Activated CD4-positive, alpha-beta memory T cell treated with anti-CD3 and anti-CD28 coated beads, Interleukin-2, amount 10 ng/mL, durations not matched to agents 7 days and 5 days (primary cell): Measurements from ENCODE around the gene PRKACA. TPM values are rescaled to one million over a fixed set of nuclear protein-coding genes. Genes with fewer than 3 reads are reported as not detected.

Experiments
- CTCF ChIA-PET: fragments of 350-600 bp; sonication (Branson Sonifier 250); formaldehyde crosslinking; loops from one replicate; lab custom pipeline; 2021; ENCODE audit warnings: antibody characterized with exemption, inconsistent platforms; lab: Charles Lee
- POLR2A ChIA-PET: fragments of 350-600 bp; sonication (Branson Sonifier 250); formaldehyde crosslinking; loops from one replicate; lab custom pipeline; 2021; ENCODE audit warnings: antibody characterized with exemption; lab: Charles Lee
- DNase-seq: peaks from one replicate; pipeline ENCODE4 v3.0.0-alpha.2; 2020
- H3K27ac Mint-ChIP-seq: one replicate; pipeline ENCODE4 v1.8.0; 2021; ENCODE audit warnings: mild to moderate bottlenecking, mixed read lengths
- H3K27me3 Mint-ChIP-seq: one replicate; pipeline ENCODE4 v1.8.0; 2021; ENCODE audit warnings: mixed read lengths
- H3K36me3 Mint-ChIP-seq: one replicate; pipeline ENCODE4 v1.8.0; 2021; ENCODE audit warnings: low read depth, mixed read lengths
- H3K4me1 Mint-ChIP-seq: one replicate; pipeline ENCODE4 v1.8.0; 2021; ENCODE audit warnings: mixed read lengths
- H3K4me3 Mint-ChIP-seq: one replicate; pipeline ENCODE4 v1.8.0; 2021; ENCODE audit warnings: mild to moderate bottlenecking, mixed read lengths
- H3K9me3 Mint-ChIP-seq: one replicate; pipeline ENCODE4 v1.8.0; 2021; ENCODE audit warnings: mixed read lengths
- total RNA-seq, 2 experiments: library from RNA; stranded (reverse); gene quantifications; one replicate each; pipeline ENCODE4 v1.2.3, GENCODE V29; 2021

The PRKACA gene
- total RNA-seq, 2 experiments from 2014 or later: 48.1 to 49.8 TPM

DNA sequence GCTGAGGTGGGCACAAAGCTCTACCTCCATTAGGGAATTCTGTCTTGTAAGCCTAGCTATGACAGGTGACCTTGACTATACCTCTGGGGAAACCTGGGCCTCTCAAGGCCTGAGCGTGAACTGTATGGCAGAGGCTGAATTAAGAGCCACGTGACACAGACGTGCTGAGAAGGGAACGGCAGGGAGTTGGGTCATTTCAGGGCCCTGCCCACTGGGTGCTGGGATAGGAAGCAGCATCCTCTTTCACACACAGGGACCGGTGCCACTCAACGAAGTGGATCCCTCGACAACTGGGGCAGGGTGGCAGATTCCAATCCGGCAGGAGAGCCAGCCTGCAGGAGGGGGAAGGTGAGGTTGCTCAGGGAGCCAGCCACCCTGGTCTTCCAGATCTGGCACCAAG is 9.6 kb upstream of the PRKACA start:
- Mint-ChIP-seq H3K27me3 (no peaks in the 10 kb centered on the region), H3K36me3 (peaks cover 52% of the 10 kb centered on the region), H3K9me3 (no peaks in the 10 kb centered on the region), H3K4me3 (no peak overlapping the region), H3K27ac (no peak overlapping the region), H3K4me1 (peaks cover 9% of the 10 kb centered on the region)
- no peak for DNase-seq
- ChIA-PET POLR2A (interaction anchor here (4.8 kb wide), 1 partner anchor 9 kb away, joined by 27 read pairs; the partner anchor contains the start of gene ASF1B), CTCF (interaction anchor here (4.9 kb wide), 1 partner anchor 10 kb away, joined by 25 read pairs; the partner anchor contains the start of gene ASF1B)

GRCh38 chr19:14122924-14123323 is 5.4 kb upstream of the PRKACA start:
- POLR2A ChIA-PET: interaction anchor here (1.7 to 2.8 kb wide), 2 partner anchors 10 to 13 kb away, joined by 6 to 15 read pairs; partner anchors contain the start of gene ASF1B
- CTCF ChIA-PET: interaction anchor here (4.9 kb wide), 1 partner anchor 14 kb away, joined by 25 read pairs; the partner anchor contains the start of gene ASF1B
- H3K9me3 Mint-ChIP-seq: no peaks in the 10 kb centered on the region
- no peak for DNase-seq
- no peak overlapping the region for H3K4me3 Mint-ChIP-seq
- no peak overlapping the region for H3K27ac Mint-ChIP-seq
- H3K4me1 Mint-ChIP-seq: peaks cover 14% of the 10 kb centered on the region
- no peaks in the 10 kb centered on the region for H3K27me3 Mint-ChIP-seq
- H3K36me3 Mint-ChIP-seq: peaks cover 46% of the 10 kb centered on the region

DNA sequence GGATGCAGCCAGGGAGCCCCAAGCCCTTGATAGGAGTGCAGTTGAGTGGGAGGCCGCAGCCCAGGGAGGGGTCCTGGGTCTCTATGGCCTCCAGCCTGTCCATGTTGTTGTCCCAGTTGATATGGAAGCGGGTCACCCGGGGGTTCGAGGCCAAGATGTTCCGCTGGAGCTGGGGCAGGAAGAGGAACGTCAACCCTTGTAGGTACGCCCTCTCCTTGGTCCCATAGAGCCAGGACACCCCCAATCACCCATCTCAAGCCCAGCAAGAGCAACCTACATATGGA is 2.9 kb upstream of the PRKACA start:
- Mint-ChIP-seq H3K27me3 (no peaks in the 10 kb centered on the region), H3K9me3 (no peaks in the 10 kb centered on the region), H3K36me3 (peaks cover 32% of the 10 kb centered on the region), H3K27ac (no peak overlapping the region), H3K4me3 (no peak overlapping the region), H3K4me1 (peaks cover 28% of the 10 kb centered on the region)
- no peak for DNase-seq
- CTCF ChIA-PET: no interaction called here
- POLR2A ChIA-PET: interaction anchor here (8.0 kb wide), 1 partner anchor 15 kb away, joined by 57 read pairs; the partner anchor contains the start of gene ASF1B

DNA sequence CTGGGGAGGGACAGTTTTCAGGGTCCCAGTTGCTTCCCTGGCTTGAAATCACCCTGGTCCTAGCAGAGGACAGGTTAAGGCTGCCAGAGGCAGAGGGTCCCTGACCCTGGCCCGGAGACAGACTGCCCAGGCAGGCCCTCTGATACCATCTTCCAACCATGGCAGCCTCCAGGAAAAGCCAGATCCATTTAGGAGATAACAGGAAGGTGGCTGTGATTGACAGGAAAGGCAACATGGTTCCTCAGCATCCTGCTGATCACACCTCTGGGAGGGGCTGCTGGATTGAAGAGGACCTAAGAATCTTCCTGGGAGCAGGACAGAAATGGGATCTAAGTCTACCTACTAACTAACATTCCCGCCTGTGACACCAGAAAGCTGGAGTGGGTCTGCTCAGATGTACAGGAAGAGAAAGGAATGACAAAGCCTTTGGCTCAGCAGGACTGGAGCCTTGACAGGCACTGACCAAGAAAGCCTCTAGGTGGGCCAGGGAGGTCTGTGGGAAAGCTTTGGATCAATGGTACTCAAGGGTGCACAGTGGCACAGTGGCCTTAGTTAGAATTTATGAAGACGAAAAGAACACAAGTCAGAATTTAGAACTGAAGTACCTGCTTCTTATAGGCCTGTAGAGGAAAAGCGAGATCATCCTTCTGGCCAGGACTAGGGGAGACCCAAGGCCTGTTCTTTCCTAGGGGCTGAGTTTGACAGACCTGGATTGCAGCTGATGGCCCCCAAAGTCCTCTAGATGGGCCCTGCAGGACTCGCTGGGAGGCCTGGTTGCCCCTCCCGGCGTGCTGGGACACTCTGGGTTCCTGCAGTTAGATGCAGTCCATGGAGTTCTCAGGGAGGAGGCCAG is 2.3 kb upstream of the PRKACA start:
- CTCF ChIA-PET: interaction anchor here (3.1 kb wide), 1 partner anchor 17 kb away, joined by 10 read pairs; the partner anchor contains the start of gene ASF1B
- DNase-seq: no peak
- Mint-ChIP-seq H3K4me3 (no peak overlapping the region), H3K27me3 (no peaks in the 10 kb centered on the region), H3K36me3 (peaks cover 26% of the 10 kb centered on the region), H3K9me3 (no peaks in the 10 kb centered on the region), H3K27ac (no peak overlapping the region), H3K4me1 (peaks cover 34% of the 10 kb centered on the region)
- POLR2A ChIA-PET: interaction anchor here (8.0 kb wide), 1 partner anchor 15 kb away, joined by 57 read pairs; the partner anchor contains the start of gene ASF1B

DNA sequence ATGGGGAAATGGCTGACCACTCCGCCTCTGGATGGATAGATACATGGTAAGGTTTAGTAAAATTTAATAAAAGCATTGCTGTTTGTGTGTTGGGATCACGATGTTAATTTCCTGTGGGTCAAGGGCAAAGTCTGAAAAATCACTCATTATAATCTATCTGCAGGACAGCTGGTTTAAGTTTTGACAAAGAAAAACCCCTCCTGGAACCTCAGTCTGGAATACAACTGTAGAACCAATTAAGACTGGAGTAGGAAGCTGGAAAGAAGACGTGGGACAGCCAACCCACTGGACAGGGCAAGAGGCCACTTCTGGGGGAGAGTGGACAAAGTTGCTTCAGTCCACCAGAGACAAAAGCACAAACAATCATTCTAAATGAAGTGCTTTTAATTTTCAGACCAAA is 1.6 kb upstream of the PRKACA start:
- Mint-ChIP-seq H3K27ac (no peak overlapping the region), H3K27me3 (no peaks in the 10 kb centered on the region), H3K36me3 (peaks cover 19% of the 10 kb centered on the region), H3K4me3 (peak overlapping the region; percentile 82), H3K4me1 (peaks cover 36% of the 10 kb centered on the region), H3K9me3 (no peaks in the 10 kb centered on the region)
- POLR2A ChIA-PET: interaction anchor here (0.8 to 8.0 kb wide), 3 partner anchors 16 to 41 kb away, joined by 3 to 57 read pairs (median 3); partner anchors contain the start of gene ASF1B
- CTCF ChIA-PET: interaction anchor here (3.1 kb wide), 1 partner anchor 17 kb away, joined by 10 read pairs; the partner anchor contains the start of gene ASF1B
- DNase-seq: no peak

DNA sequence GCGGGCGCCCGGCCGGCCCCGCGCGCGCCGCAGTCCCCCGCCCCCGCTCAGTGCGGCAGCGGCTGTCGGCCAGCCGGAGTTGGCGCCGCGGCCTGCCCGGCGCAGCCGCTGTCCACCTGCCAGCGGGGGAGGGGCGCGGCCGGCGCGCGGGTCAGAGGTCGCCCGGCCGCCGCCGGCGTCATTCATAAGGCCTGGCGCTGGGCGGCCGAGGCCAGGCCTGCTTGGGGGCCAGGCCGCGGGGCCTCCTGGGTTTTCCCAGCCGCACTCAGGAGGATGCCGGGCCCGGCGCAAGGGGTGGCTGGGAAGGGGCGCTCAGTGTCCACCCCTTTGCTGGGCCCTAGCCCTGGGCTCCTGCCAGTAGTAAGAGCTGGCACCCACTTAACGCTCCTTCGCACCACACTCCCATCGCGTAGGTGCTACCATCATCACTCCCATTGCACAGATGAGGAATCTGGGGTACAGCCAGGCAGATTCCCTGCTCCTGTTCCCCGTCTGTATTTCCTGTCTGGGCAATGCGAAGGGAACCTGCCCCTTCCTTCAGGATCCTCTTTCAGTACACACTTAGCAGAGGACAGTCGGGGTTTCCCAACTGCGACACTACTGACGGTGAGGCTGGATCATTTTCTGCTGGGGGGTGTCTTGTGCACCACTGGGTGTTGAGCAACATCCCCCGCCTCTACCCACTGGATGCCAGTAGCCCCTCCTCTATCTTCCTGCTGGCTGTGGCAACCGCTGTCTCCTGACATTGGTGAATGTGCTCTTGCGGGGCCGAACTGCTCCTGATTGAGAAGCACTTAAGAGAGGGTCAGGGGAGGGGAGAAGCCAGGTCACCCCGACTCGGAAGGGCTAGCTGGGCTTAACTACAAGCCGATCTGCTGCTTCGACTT is 846 bp upstream of the PRKACA start:
- ChIA-PET POLR2A (interaction anchor here (0.8 to 8.0 kb wide), 7 partner anchors 11 to 41 kb away, joined by 3 to 57 read pairs (median 4); partner anchors contain the start of gene ASF1B), CTCF (interaction anchor here (0.6 to 3.1 kb wide), 2 partner anchors 18 to 296 kb away, joined by 3 to 10 read pairs; partner anchors contain the start of gene ASF1B)

DNA sequence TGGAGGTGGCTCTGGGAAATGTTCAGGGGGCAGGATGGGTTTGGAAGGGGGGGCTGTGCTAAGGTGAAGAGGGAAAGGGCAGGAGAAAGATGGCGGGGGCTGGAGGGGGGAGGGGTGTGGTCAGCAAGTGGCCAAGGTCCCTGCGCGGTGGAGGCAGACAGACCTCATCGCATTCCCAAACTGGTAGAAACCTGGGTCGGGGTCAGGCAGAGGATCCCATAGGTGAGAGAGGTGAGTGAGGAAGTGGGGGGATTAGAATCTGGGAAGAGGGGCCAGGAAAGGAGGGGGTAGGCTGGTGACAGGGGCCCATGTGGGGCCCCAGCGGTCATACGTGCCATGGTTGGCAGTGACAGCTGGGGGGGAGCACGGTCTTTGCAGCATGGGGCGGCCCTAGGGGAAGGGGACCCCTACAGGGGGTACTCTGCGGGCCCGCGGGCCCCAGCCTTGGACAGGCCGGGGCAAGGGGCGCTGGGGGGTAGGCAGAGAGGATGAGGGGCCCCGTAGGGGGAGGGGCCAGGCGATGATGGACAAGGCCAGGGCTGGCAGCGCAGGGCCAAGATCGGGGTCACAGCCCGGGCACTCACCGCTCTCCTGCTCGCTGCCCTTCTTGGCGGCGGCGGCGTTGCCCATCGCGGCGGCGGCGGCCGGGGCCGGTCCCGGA is 514 bp downstream of the PRKACA start:
- ChIA-PET CTCF (interaction anchor here (0.6 to 3.1 kb wide), 3 partner anchors 20 to 51 kb away, joined by 3 to 10 read pairs (median 9); partner anchors contain the start of gene ASF1B), POLR2A (interaction anchor here (0.6 to 8.0 kb wide), 7 partner anchors 13 to 170 kb away, joined by 3 to 57 read pairs (median 4); partner anchors contain the start of gene ASF1B)
- Mint-ChIP-seq H3K27ac (peak overlapping the region; percentile 9), H3K4me3 (peak overlapping the region; percentile 77), H3K27me3 (no peaks in the 10 kb centered on the region), H3K9me3 (no peaks in the 10 kb centered on the region), H3K36me3 (peaks cover 6% of the 10 kb centered on the region), H3K4me1 (peaks cover 46% of the 10 kb centered on the region)
- peak; percentile 33 for DNase-seq

More for the DNA sequence above, 846 bp upstream of the PRKACA start:
- DNase-seq: peak; percentile 27
- Mint-ChIP-seq H3K27ac (peak overlapping the region; percentile 65), H3K36me3 (peaks cover 15% of the 10 kb centered on the region), H3K4me3 (peak overlapping the region; percentile 82), H3K9me3 (no peaks in the 10 kb centered on the region), H3K4me1 (peaks cover 40% of the 10 kb centered on the region), H3K27me3 (no peaks in the 10 kb centered on the region)

DNA sequence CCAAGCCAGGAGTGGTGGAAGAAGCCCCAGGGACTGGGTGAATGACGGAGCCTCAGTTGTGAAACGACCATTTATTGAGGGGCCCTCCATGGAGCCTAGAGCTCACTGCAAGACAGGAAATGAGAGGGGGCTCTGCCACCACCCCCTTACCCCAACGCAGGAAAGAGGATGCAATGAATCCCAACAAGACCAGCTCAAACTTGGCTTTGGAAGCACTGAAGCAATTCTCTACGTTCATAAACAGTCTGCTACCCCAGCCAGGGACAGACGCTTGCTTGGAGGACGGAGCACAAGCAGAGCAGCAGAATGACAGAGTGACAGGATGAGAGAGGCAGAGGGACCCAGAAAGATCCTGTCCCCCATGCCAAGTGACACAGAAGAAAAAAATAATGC is 1.0 kb downstream of the PRKACA start:
- ChIA-PET CTCF (interaction anchor here (1.0 to 2.4 kb wide), 3 partner anchors 9 to 43 kb away, joined by 4 to 16 read pairs (median 9); partner anchors contain the start of gene ASF1B), POLR2A (interaction anchor here (2.3 to 8.0 kb wide), 2 partner anchors 19 to 35 kb away, joined by 9 to 57 read pairs; partner anchors contain the start of gene ASF1B)
- peaks cover 5% of the 10 kb centered on the region for H3K36me3 Mint-ChIP-seq
- H3K4me1 Mint-ChIP-seq: peaks cover 50% of the 10 kb centered on the region
- H3K4me3 Mint-ChIP-seq: peak overlapping the region; percentile 77
- no peaks in the 10 kb centered on the region for H3K27me3 Mint-ChIP-seq
- H3K9me3 Mint-ChIP-seq: no peaks in the 10 kb centered on the region
- H3K27ac Mint-ChIP-seq: peak overlapping the region; percentile 9
- DNase-seq: no peak

DNA sequence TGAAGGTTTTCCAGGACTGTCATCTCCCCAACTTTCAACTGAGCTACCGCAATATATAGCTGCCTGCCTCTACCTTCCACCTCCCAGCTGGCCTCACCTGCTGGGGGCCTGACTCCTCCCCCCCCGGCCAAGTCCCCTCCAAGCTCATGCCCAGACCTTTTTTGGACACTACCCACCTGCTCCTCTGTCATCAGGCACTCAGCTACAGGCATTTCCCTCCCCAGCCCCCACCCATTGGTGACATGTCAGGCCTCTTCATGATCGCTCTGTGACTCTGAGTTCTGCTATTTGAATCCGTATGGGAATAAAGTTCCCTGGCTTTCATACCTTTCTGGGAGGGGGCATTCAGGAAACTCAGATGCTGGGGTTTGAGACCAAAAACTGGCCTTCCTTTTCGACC is 1.8 kb downstream of the PRKACA start:
- no peaks in the 10 kb centered on the region for H3K36me3 Mint-ChIP-seq
- DNase-seq: no peak
- no peaks in the 10 kb centered on the region for H3K27me3 Mint-ChIP-seq
- no peaks in the 10 kb centered on the region for H3K9me3 Mint-ChIP-seq
- CTCF ChIA-PET: interaction anchor here (0.9 to 2.5 kb wide), 7 partner anchors 10 to 237 kb away, joined by 3 to 16 read pairs (median 6); partner anchors contain the start of gene ASF1B
- POLR2A ChIA-PET: interaction anchor here (1.3 to 8.0 kb wide), 3 partner anchors 19 to 24 kb away, joined by 4 to 57 read pairs (median 4); partner anchors contain the start of gene ASF1B
- peak overlapping the region; percentile 77 for H3K4me3 Mint-ChIP-seq
- H3K4me1 Mint-ChIP-seq: peaks cover 51% of the 10 kb centered on the region
- no peak overlapping the region for H3K27ac Mint-ChIP-seq

DNA sequence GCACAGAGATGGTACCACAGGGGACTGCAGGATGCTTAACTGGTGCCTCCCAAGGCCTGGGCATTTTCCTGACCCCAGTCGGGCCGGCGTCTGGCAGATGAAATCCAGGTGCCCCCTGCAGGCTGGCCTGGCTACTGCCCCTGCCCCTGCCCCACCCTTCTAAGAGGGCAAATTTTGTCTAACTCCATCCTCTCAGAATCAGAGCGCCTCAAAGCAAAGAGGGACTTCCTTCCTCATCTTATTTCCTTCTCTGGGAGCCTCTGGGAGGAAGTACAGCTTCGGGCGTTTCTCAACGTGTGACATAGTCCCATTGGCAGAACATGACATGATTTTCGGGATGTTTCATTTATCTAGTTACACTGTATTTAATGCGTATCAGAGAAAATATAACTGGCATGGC is 2.7 kb downstream of the PRKACA start:
- Mint-ChIP-seq H3K27me3 (no peaks in the 10 kb centered on the region), H3K4me1 (peaks cover 51% of the 10 kb centered on the region), H3K36me3 (no peaks in the 10 kb centered on the region), H3K9me3 (no peaks in the 10 kb centered on the region), H3K4me3 (no peak overlapping the region), H3K27ac (no peak overlapping the region)
- ChIA-PET POLR2A (interaction anchor here (1.0 to 8.0 kb wide), 4 partner anchors 20 to 33 kb away, joined by 3 to 57 read pairs (median 4); partner anchors contain the start of gene ASF1B), CTCF (interaction anchor here (0.8 to 2.5 kb wide), 14 partner anchors 11 to 318 kb away, joined by 3 to 16 read pairs (median 4); partner anchors contain the start of gene ASF1B)
- peak; percentile 62 for DNase-seq

DNA sequence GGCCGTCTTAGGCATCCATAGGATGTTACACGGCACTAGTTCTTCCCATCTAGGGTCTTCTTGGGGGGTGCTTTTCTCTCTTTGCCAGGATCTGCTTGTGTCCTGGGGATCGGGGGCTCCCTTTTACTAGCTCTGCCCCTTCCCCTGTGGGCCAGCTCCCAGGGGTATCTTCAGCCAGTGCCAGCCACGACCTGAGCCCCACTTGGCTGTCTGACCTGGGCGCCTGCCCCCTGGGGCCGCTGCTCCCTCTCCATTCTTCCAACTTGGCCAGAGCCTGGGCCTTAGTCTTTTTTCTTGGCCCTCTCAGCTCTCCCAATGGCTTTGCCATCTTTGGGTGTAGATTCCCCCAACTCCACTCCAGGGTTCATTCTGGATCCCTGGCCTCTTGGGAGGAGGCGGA is 3.1 kb downstream of the PRKACA start:
- ChIA-PET CTCF (interaction anchor here (0.7 to 2.5 kb wide), 13 partner anchors 12 to 318 kb away, joined by 3 to 16 read pairs (median 5); partner anchors contain the start of genes ASF1B and MISP3), POLR2A (interaction anchor here (1.0 to 8.0 kb wide), 2 partner anchors 21 to 33 kb away, joined by 3 to 57 read pairs; partner anchors contain the start of gene ASF1B)
- Mint-ChIP-seq H3K9me3 (no peaks in the 10 kb centered on the region), H3K27me3 (no peaks in the 10 kb centered on the region), H3K4me1 (peaks cover 51% of the 10 kb centered on the region), H3K4me3 (no peak overlapping the region), H3K36me3 (no peaks in the 10 kb centered on the region), H3K27ac (no peak overlapping the region)
- DNase-seq: no peak
